Stimulated activated CD8-positive, alpha-beta memory T cell treated with anti-CD3 and anti-CD28 coated beads, Interleukin-12 subunit alpha, Interleukin-12 subunit beta, amount 100 ng/mL, for 1 hour (primary cell): ENCODE measurements around the gene ADAMTSL3.

Source experiments
- DNase-seq: peaks from one replicate; pipeline ENCODE4 v3.0.0-alpha.2; 2020; ENCODE audit warnings: low read depth

Gene ADAMTSL3

GRCh38 chr15:83830381-83830780, 176.5 kb downstream of the ADAMTSL3 start:
- DNase-seq, result no peak

- no peak for DNase-seq
Measured at GRCh38 chr15:83833569-83833968, 179.6 kb downstream of the ADAMTSL3 start.

GRCh38 chr15:83835479-83835878, 181.6 kb downstream of the ADAMTSL3 start:
- DNase-seq, result no peak

GRCh38 chr15:83837945-83838571, 184.1 kb downstream of the ADAMTSL3 start:
- DNase-seq, result no peak

- no peak for DNase-seq
Measured at GRCh38 chr15:83838763-83839162, 184.8 kb downstream of the ADAMTSL3 start.

GRCh38 chr15:83842281-83842680, 188.4 kb downstream of the ADAMTSL3 start:
- DNase-seq, result no peak

- DNase-seq, result no peak
Measured at GRCh38 chr15:83843471-83843871, 189.5 kb downstream of the ADAMTSL3 start.

GRCh38 chr15:83844742-83845141, 190.8 kb downstream of the ADAMTSL3 start:
- no peak for DNase-seq

- DNase-seq, result no peak
Measured at GRCh38 chr15:83845230-83845629, 191.3 kb downstream of the ADAMTSL3 start.

GRCh38 chr15:83846847-83847246, 192.9 kb downstream of the ADAMTSL3 start:
- DNase-seq, result no peak

GRCh38 chr15:83848315-83849050, 194.6 kb downstream of the ADAMTSL3 start:
- DNase-seq, result no peak

- no peak for DNase-seq
Measured at GRCh38 chr15:83850015-83850414, 196.1 kb downstream of the ADAMTSL3 start.

GRCh38 chr15:83850501-83851245, 196.8 kb downstream of the ADAMTSL3 start:
- DNase-seq, result no peak

- DNase-seq, result no peak
Measured at GRCh38 chr15:83853232-83853631, 199.3 kb downstream of the ADAMTSL3 start.

- no peak for DNase-seq
Measured at GRCh38 chr15:83854321-83854720, 200.4 kb downstream of the ADAMTSL3 start.

- no peak for DNase-seq
Measured at GRCh38 chr15:83854950-83855707, 201.2 kb downstream of the ADAMTSL3 start.

GRCh38 chr15:83855956-83856355, 202.0 kb downstream of the ADAMTSL3 start:
- no peak for DNase-seq

GRCh38 chr15:83858820-83859505, 205.0 kb downstream of the ADAMTSL3 start:
- no peak for DNase-seq

- DNase-seq, result no peak
Measured at GRCh38 chr15:83866692-83867091, 212.8 kb downstream of the ADAMTSL3 start.

GRCh38 chr15:83869341-83869740, 215.4 kb downstream of the ADAMTSL3 start:
- DNase-seq, result no peak

- DNase-seq, result no peak
Measured at GRCh38 chr15:83871808-83872559, 218.1 kb downstream of the ADAMTSL3 start.
